Calu3 (cell line): ENCODE data around the gene SKAP1. TPM values are rescaled to one million over a fixed set of nuclear protein-coding genes. Genes with fewer than 3 reads are reported as not detected.

Experiments
- BruUV-seq: library from RNA; stranded (reverse); fragments of 400-500 nt; replicated peaks from 2 replicates; lab custom pipeline; 2021; lab: Mats Ljungman, UMichigan
- CTCF ChIA-PET: fragments of 300-600 bp; sonication (Branson Sonifier 250); formaldehyde crosslinking; loops from one replicate; lab custom pipeline; 2022; ENCODE audit warnings: antibody characterized with exemption; lab: Charles Lee
- DNase-seq: peaks from one replicate; pipeline ENCODE4 v3.0.0; 2022
- H3K27ac Mint-ChIP-seq: one replicate; pipeline ENCODE4 v1.8.0; 2022; ENCODE audit warnings: mixed read lengths; ENCODE audit not compliant: unreplicated experiment
- H3K27me3 Mint-ChIP-seq: one replicate; pipeline ENCODE4 v1.8.0; 2022; ENCODE audit warnings: mixed read lengths; ENCODE audit not compliant: unreplicated experiment
- H3K36me3 Mint-ChIP-seq: one replicate; pipeline ENCODE4 v1.8.0; 2022; ENCODE audit warnings: mild to moderate bottlenecking, moderate library complexity, mixed read lengths; ENCODE audit not compliant: insufficient read depth, unreplicated experiment
- H3K4me1 Mint-ChIP-seq: one replicate; pipeline ENCODE4 v1.8.0; 2022; ENCODE audit warnings: mild to moderate bottlenecking, low read depth, mixed read lengths; ENCODE audit not compliant: unreplicated experiment
- H3K4me3 Mint-ChIP-seq: one replicate; pipeline ENCODE4 v1.8.0; 2022; ENCODE audit warnings: mild to moderate bottlenecking, low read depth, moderate library complexity, mixed read lengths; ENCODE audit not compliant: unreplicated experiment
- H3K9me3 Mint-ChIP-seq: one replicate; pipeline ENCODE4 v1.8.0; 2022; ENCODE audit warnings: low read depth, mixed read lengths; ENCODE audit not compliant: unreplicated experiment
- intact Hi-C: fragments of 100-400 bp; cut with micrococcal nuclease; formaldehyde crosslinking; loops from one replicate; pipeline ENCODE4 v1.10.0; 2022; ENCODE audit not compliant: unreplicated experiment
- total RNA-seq: library from RNA; stranded (reverse); gene quantifications from 2 replicates; pipeline ENCODE4 v1.2.3, GENCODE V29; 2022
- TF ChIP-seq, protein P1 (sequence below): fragments of 200-600 bp; IDR thresholded peaks from one replicate; pipeline ENCODE4 v1.8.0; 2022; ENCODE audit warnings: antibody characterized with exemption; ENCODE audit not compliant: unreplicated experiment

SKAP1 gene
- total RNA-seq, 1 experiment from 2014 or later: 4.4 TPM

DNA sequence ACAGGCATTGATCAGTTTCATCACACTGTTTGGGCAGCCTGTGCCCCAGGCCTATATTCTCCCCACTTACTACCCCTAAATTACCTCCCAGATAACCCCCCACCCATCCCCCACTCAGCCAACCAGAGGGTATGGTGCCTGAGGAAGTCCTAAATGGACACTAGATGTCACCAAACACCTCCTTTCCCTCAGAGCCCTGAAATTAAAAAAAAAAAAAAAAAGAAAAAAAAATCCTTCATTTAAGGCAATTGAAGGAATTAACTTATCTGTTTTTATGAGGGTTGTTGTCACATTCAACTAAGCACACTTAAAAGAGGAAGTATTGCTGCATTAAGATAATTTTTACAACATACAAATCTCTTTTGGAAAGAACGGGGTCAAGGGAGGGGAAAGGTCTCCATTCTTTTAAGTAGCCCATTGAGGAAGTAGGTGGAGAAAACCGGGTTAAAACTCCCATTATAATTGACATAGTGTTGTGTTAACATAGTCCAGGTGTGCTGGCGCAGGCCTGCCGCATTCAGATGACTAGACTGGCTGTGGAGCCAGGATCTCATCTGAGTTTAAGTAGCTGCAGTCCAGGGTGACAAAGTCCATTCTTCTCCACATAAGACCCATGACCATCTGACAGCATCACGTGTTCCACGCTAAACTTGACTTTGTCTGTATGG is 276.2 kb downstream of the SKAP1 start:
- Mint-ChIP-seq H3K27ac (no peak overlapping the region), H3K27me3 (peaks cover 17% of the 10 kb centered on the region), H3K9me3 (no peaks in the 10 kb centered on the region), H3K4me3 (no peak overlapping the region), H3K4me1 (peaks cover 15% of the 10 kb centered on the region), H3K36me3 (no peaks in the 10 kb centered on the region)
- CTCF ChIA-PET: interaction anchor here (0.5 to 1.3 kb wide), 5 partner anchors 9 to 154 kb away, joined by 3 read pairs; no protein-coding TSS in a partner anchor
- peak; percentile 66 for DNase-seq
- BruUV-seq: no TSS peak
- intact Hi-C loops: no loop called here
- TF ChIP-seq, protein P1, sequence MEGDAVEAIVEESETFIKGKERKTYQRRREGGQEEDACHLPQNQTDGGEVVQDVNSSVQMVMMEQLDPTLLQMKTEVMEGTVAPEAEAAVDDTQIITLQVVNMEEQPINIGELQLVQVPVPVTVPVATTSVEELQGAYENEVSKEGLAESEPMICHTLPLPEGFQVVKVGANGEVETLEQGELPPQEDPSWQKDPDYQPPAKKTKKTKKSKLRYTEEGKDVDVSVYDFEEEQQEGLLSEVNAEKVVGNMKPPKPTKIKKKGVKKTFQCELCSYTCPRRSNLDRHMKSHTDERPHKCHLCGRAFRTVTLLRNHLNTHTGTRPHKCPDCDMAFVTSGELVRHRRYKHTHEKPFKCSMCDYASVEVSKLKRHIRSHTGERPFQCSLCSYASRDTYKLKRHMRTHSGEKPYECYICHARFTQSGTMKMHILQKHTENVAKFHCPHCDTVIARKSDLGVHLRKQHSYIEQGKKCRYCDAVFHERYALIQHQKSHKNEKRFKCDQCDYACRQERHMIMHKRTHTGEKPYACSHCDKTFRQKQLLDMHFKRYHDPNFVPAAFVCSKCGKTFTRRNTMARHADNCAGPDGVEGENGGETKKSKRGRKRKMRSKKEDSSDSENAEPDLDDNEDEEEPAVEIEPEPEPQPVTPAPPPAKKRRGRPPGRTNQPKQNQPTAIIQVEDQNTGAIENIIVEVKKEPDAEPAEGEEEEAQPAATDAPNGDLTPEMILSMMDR: peak; percentile 76

DNA sequence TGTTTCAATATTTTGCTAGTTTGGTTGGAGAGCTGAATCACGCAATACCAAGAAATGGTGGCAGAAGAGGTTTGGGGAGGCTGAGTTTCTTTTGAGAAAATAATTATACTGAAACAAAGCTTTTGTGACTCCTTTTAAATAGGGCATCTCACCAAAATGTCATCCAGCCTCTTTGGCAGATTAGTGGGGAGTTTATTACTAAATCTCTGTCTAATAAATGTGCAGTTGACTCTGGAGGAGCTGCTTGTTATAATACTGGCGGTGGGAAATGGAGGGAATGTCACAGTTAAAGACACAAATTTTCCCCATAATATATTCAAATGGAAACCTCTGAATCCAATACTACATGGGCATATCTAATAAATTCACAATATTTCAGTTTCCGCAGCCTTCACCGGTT is 277.7 kb downstream of the SKAP1 start:
- Mint-ChIP-seq H3K27ac (no peak overlapping the region), H3K4me3 (no peak overlapping the region), H3K36me3 (no peaks in the 10 kb centered on the region), H3K4me1 (peaks cover 15% of the 10 kb centered on the region), H3K9me3 (no peaks in the 10 kb centered on the region), H3K27me3 (peaks cover 17% of the 10 kb centered on the region)
- no TSS peak for BruUV-seq
- DNase-seq: no peak
- intact Hi-C loops: no loop called here
- CTCF ChIA-PET: interaction anchor here (0.7 kb wide), 1 partner anchor 403 kb away, joined by 3 read pairs; no protein-coding TSS in a partner anchor
- TF ChIP-seq, protein P1: no peak

DNA sequence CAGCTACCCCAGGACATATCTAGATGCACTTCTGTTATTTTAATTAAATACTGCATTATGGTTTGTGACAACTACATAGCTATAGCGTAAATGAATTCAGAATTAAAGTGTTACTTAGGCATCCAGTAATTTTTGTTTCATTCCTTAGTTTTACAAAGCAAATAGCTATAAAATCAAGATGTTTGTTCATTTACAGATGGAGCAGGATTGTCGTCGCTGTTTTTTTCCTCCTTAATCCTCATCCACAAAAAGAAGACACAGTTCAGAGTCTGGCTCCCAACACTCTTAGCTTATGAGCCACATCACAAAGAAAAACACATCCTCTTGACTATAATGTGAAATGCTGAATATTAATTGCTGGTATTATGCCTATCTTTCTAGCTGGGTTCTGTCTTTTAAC is 278.8 kb downstream of the SKAP1 start:
- Mint-ChIP-seq H3K4me1 (peaks cover 15% of the 10 kb centered on the region), H3K9me3 (no peaks in the 10 kb centered on the region), H3K27ac (no peak overlapping the region), H3K4me3 (no peak overlapping the region), H3K36me3 (no peaks in the 10 kb centered on the region), H3K27me3 (peaks cover 17% of the 10 kb centered on the region)
- TF ChIP-seq, protein P1: no peak
- no TSS peak for BruUV-seq
- CTCF ChIA-PET: interaction anchor here (0.6 kb wide), 1 partner anchor 1632 kb away, joined by 3 read pairs; no protein-coding TSS in a partner anchor
- intact Hi-C loops: no loop called here
- DNase-seq: no peak

DNA sequence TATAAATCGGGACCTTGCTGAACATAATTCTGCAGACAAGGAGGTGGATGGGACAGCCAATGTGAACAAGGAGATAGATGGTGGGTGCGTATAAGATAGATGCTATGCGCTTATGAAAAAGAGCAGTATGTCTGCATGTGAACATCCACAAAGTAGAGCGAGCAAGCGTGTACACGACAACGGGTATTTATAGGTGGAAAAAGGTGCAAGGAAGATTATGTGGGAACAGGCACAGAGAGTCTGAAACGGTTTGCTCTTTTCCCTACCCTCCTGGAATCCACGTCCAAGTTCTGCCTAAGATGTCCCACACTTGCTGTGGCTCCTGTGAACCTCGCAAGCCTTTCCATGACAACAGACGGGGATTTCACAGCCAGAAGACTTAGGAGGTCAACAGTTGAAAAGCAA is 279.4 kb downstream of the SKAP1 start:
- no peak overlapping the region for H3K27ac Mint-ChIP-seq
- TF ChIP-seq, protein P1: no peak
- BruUV-seq: no TSS peak
- no peak overlapping the region for H3K4me3 Mint-ChIP-seq
- H3K27me3 Mint-ChIP-seq: peaks cover 17% of the 10 kb centered on the region
- H3K9me3 Mint-ChIP-seq: no peaks in the 10 kb centered on the region
- intact Hi-C loops: no loop called here
- no peaks in the 10 kb centered on the region for H3K36me3 Mint-ChIP-seq
- peaks cover 15% of the 10 kb centered on the region for H3K4me1 Mint-ChIP-seq
- no peak for DNase-seq
- CTCF ChIA-PET: no interaction called here
